SK-N-SH treated with all-trans-retinoic acid at 6 μM for 48 hours (cell line): ENCODE results near the gene PLD5.
"Not testable (repeated sequence)": the region's sequence is repeated elsewhere in the genome, so short reads cannot be mapped to it uniquely, and the experiment has no call there.

Experiments
- ARNTL ChIP-seq: fragments of 450-650 bp; formaldehyde crosslinking; IDR thresholded peaks from 2 replicates; pipeline ENCODE4 v1.5.0; 2020; ENCODE audit warnings: low read depth, mild to moderate bottlenecking, moderate library complexity, borderline replicate concordance
- RARB ChIP-seq: fragments of 250-450 bp; sonication (Bioruptor Pico); IDR thresholded peaks from 2 replicates; pipeline ENCODE4 v1.8.0; 2021; ENCODE audit warnings: mild to moderate bottlenecking, moderate library complexity
- TCF4 ChIP-seq: fragments of 250-450 bp; sonication (Bioruptor Pico); IDR thresholded peaks from 2 replicates; pipeline ENCODE4 v1.8.0; 2021; ENCODE audit warnings: mild to moderate bottlenecking, moderate library complexity, borderline replicate concordance
- ZFP3 ChIP-seq: fragments of 250-450 bp; sonication (Bioruptor Pico); IDR thresholded peaks from 2 replicates; pipeline ENCODE4 v1.5.0; 2020; ENCODE audit warnings: mild to moderate bottlenecking, moderate library complexity
- ZNF565 ChIP-seq: fragments of 450-650 bp; formaldehyde crosslinking; conservative IDR thresholded peaks from 2 replicates; pipeline ENCODE4 v1.5.0; 2020; ENCODE audit warnings: low read depth, mild to moderate bottlenecking, moderate library complexity
- ZNF70 ChIP-seq: fragments of 450-650 bp; formaldehyde crosslinking; IDR thresholded peaks from 2 replicates; pipeline ENCODE4 v1.5.0; 2020; ENCODE audit warnings: mild to moderate bottlenecking, moderate library complexity
- TF ChIP-seq, protein P1 (sequence below): fragments of 250-450 bp; sonication (Bioruptor Pico); IDR thresholded peaks from 2 replicates; pipeline ENCODE4 v1.8.0; 2021; ENCODE audit warnings: low read depth, mild to moderate bottlenecking, moderate library complexity, borderline replicate concordance
- TF ChIP-seq, protein P2 (sequence below): fragments of 250-450 bp; sonication (Bioruptor Pico); IDR thresholded peaks from 2 replicates; pipeline ENCODE4 v1.8.0; 2020; ENCODE audit warnings: mild to moderate bottlenecking, moderate library complexity, borderline replicate concordance
- TF ChIP-seq, protein P3 (sequence below): fragments of 250-450 bp; sonication (Bioruptor Pico); IDR thresholded peaks from 2 replicates; pipeline ENCODE4 v1.5.1; 2020; ENCODE audit warnings: low read depth, mild to moderate bottlenecking, moderate library complexity

DNA sequence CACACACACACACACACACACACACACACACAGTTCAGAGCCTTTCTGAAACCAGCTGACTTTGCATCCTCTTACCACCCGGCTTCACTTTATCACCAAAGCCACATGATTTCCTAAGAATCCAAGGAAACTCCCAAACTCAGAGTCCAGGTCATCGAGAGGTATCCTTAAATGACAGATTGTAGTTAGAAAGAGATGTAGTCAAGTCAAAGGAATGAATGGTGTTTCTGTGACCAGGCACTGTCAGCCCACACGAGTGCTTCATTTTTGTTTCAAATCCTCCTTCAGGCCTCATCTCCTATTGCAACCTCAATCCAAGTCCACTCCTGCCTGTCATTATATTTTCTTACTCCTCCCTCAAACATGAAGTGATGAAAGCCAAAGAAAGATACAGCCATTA is 174.1 kb downstream of the PLD5 start:
- TF ChIP-seq ARNTL; ZNF70 (CRISPR knock-in tag); RARB (CRISPR knock-in tag); ZNF565 (CRISPR knock-in tag); ZFP3; TCF4: not testable (repeated sequence)
- TF ChIP-seq, protein P1, sequence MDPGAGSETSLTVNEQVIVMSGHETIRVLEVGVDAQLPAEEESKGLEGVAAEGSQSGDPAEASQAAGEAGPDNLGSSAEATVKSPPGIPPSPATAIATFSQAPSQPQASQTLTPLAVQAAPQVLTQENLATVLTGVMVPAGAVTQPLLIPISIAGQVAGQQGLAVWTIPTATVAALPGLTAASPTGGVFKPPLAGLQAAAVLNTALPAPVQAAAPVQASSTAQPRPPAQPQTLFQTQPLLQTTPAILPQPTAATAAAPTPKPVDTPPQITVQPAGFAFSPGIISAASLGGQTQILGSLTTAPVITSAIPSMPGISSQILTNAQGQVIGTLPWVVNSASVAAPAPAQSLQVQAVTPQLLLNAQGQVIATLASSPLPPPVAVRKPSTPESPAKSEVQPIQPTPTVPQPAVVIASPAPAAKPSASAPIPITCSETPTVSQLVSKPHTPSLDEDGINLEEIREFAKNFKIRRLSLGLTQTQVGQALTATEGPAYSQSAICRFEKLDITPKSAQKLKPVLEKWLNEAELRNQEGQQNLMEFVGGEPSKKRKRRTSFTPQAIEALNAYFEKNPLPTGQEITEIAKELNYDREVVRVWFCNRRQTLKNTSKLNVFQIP (CRISPR knock-in tag), result not testable (repeated sequence)
- TF ChIP-seq, protein P2, sequence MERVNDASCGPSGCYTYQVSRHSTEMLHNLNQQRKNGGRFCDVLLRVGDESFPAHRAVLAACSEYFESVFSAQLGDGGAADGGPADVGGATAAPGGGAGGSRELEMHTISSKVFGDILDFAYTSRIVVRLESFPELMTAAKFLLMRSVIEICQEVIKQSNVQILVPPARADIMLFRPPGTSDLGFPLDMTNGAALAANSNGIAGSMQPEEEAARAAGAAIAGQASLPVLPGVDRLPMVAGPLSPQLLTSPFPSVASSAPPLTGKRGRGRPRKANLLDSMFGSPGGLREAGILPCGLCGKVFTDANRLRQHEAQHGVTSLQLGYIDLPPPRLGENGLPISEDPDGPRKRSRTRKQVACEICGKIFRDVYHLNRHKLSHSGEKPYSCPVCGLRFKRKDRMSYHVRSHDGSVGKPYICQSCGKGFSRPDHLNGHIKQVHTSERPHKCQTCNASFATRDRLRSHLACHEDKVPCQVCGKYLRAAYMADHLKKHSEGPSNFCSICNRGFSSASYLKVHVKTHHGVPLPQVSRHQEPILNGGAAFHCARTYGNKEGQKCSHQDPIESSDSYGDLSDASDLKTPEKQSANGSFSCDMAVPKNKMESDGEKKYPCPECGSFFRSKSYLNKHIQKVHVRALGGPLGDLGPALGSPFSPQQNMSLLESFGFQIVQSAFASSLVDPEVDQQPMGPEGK (CRISPR knock-in tag), result not testable (repeated sequence)
- TF ChIP-seq, protein P3, sequence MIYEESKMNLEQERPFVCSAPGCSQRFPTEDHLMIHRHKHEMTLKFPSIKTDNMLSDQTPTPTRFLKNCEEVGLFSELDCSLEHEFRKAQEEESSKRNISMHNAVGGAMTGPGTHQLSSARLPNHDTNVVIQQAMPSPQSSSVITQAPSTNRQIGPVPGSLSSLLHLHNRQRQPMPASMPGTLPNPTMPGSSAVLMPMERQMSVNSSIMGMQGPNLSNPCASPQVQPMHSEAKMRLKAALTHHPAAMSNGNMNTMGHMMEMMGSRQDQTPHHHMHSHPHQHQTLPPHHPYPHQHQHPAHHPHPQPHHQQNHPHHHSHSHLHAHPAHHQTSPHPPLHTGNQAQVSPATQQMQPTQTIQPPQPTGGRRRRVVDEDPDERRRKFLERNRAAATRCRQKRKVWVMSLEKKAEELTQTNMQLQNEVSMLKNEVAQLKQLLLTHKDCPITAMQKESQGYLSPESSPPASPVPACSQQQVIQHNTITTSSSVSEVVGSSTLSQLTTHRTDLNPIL (CRISPR knock-in tag), result not testable (repeated sequence)
